ENCODE results near the gene SLC25A4.

- TF ChIP-seq POLR2AphosphoS5 (IDR thresholded peaks at IDR 0.05; ENCODE audit: insufficient read depth, low read depth, low read length): no peak
- no peak for TF ChIP-seq CTCF (IDR thresholded peaks at IDR 0.05; ENCODE audit: extremely low read depth in 1 of 2, insufficient read depth in 1 of 2, low read depth in 1 of 2, low read length in 2 of 2)
- TF ChIP-seq, protein P1, sequence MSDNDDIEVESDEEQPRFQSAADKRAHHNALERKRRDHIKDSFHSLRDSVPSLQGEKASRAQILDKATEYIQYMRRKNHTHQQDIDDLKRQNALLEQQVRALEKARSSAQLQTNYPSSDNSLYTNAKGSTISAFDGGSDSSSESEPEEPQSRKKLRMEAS (IDR thresholded peaks at IDR 0.05; ENCODE audit: insufficient read depth, insufficient read length): no peak
- no peak for TF ChIP-seq POLR2A (IDR thresholded peaks at IDR 0.05; ENCODE audit: low read depth, low read length)
- TF ChIP-seq EZH2 (IDR thresholded peaks at IDR 0.05; ENCODE audit: borderline replicate concordance, low read depth, low read length, severe bottlenecking): no peak
Measured at GRCh38 chr4:185122681-185123345, 20.3 kb upstream of the SLC25A4 start.

Data from endothelial cell of umbilical vein (primary cell).